ENCODE data around the gene ARHGAP26.

Gene ARHGAP26

DNA sequence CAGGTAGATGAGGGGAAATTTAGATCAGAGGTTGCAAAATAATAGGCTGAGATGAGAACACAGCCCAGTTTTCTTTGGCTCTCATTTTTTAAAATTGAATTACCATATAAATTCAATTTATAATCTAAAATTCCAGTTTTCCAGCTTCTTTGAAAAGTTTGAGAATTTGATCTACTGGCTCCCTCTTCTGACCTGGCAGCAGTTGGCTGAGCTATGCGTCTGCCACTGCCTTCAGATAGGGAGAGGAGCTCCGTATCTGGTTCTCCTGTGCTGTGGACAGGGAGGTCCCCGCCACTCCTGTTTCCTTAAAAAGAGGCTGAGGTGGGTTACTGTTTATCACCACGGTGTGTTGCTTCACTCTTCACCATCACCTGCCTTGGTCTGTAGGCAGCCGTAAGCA, 103.7 kb downstream of the ARHGAP26 start:
- no peak for DNase-seq (ENCODE audit: low read depth in 2 of 2)

DNA sequence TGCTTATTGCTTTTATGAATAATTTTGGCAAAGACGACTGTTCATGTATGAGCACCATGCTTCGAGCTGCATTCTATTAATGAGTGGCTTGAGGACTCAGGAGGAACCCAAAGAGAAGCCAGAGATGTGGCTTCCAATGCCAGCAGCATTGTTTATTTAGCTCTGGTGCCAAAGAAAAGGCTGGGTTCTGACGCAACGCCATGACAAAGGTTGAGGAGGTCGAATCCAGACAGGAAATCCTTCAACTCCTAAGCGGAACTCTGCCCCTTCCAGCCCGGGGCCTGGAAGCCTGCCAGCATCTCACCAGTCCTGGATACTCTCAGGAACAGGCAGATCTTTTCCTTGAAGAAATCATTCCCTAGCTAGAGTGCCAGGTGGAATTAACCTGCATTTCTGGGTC, 104.4 kb downstream of the ARHGAP26 start:
- DNase-seq (ENCODE audit: low read depth in 2 of 2), result no peak

DNA sequence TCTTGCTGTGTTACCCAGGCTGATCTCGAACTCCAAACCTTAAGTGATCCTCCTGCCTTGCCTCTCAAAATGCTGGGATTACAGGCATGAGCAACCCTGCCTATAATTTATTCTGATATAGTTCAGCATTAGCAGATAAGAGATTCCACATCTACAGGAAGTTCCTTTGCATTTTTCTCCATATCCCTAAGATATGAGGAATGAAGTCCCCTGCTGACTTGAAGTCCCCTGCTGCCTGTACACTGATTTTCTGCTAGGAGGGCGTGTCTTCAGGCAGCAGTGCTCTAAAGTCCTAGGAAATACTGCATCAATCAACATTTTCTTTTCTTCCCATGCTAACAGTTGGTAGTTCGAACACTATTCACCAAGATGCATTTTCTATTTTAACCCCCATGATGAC, 105.8 kb downstream of the ARHGAP26 start:
- no peak for DNase-seq (ENCODE audit: low read depth in 2 of 2)

DNA sequence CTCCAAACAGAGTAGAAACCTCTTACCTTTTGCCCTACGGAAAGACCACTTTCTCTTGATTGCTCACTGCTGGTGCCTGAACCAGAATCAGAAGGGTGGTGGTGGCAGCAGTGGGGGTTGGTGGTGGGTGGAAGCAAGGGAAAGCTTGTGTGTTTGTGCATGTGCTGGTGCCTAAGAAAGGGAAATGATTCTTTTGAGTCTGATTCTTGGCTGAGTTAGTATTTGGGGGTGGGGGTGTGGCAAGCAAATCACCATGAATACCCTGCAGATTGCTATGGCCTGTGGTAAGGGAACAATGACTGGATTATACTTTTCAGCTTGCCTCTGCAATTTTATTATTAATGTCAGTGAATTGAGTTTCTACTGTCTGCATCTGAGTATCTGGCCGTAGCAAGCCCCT, 106.6 kb downstream of the ARHGAP26 start:
- no peak for DNase-seq (ENCODE audit: low read depth in 2 of 2)

DNA sequence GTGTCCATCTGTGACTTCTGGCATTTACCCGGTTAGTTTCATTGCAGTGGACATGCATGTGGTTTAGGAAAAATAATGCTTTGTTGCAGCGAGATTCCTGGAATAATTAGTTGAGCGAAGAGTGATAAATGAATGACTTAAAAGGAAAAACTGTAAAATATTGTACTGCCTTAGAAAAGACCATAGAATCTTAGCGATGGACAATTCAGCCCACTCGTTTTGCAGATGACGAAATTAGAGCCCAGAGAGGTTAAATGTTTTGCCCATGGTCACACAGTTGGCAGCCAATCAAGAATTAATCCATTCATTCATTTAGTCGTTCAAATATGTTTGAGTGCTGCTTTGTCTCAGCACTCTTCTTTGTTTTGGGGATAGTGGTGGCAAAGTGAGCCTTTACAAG, 107.9 kb downstream of the ARHGAP26 start:
- DNase-seq (ENCODE audit: low read depth in 2 of 2), result no peak

DNA sequence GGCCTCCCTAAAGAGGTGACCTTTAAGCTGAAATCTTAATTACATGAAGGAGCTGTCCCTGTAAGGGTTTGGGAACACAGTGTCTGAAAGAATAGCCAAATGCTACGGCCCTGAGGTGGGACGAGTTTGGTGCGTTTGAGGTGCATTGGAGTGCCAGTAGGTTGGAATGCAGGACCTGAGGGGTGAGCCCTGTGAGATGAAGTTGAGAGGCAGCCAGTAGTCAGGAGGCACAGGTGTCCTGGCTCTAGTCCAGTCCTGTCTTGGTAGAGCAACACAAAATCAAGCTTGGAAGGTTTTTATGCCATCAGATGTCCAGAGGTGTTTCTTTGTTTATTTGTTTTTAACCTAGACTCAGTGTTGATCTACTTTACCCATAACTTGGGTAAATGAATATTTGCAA, 108.5 kb downstream of the ARHGAP26 start:
- DNase-seq (ENCODE audit: low read depth in 2 of 2), result no peak

DNA sequence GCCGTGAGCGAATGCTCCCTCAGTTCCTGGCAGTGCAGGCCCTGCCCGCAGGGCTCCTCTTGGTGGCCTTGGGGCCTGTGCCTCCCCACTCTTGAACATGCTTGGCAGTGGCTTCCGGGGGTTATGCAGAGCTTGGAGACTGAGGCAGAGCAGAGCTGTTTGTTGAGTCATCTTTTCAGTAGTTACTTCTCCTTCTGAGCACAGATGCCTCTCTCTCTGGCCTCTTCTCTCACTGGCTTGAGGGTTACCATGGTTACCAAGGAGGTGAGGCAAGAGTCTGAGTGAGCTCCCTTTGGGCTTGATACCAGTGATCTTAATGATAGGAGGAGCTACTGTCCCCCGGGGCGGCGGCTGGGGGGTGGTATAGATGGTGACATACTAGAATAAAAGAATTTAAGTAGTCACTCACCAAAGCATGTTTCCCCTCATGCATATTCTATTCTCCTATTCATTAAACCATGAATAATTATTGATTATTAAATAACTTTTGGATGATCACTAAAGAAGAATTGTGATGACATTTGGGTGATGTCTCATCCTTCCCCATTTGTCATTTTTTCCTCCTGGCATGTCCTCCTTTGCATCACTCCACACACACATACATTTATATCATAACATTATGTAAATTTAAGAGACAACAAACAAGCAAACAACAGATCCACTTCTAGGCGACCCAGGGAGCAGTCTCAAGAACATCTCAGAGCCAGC, 111.1 kb downstream of the ARHGAP26 start:
- no peak for DNase-seq (ENCODE audit: low read depth in 2 of 2)

DNA sequence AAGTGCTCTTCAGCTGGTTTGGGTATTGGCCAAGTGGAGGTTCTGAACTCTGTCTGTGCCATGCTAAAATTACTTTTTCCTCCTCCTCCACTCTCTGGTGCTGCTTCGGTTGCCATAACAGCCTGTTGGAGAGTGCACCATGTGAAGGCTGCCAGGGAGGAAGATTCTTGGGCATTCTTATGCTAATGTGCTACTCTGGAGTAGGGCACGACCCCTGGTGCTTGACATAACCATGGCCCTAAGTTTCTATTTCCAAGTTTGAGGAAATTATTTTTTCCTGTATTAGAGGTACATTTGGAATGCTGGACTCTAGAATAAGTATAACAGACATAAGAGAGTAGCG, 111.6 kb downstream of the ARHGAP26 start:
- no peak for DNase-seq (ENCODE audit: low read depth in 2 of 2)

DNA sequence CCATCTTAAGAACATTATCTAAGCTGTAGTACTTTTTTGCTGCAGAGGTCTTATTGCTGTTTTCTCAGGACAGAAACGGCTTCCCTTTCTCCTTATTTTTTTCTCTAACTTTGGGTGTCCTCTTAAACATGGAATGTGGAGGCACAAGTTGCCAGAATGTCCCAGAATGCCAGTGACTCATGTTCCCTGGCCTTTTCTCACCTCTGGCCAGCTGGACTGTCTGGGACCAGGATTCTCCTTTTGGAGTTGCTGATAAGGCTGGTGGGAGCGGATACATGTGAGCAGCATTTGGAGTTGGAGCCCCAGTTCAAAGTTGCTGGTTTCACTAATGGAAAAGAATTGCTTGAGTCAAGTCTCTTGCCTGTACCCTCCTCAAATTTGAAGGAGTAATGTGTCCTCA, 112.8 kb downstream of the ARHGAP26 start:
- DNase-seq (ENCODE audit: low read depth in 2 of 2), result no peak

DNA sequence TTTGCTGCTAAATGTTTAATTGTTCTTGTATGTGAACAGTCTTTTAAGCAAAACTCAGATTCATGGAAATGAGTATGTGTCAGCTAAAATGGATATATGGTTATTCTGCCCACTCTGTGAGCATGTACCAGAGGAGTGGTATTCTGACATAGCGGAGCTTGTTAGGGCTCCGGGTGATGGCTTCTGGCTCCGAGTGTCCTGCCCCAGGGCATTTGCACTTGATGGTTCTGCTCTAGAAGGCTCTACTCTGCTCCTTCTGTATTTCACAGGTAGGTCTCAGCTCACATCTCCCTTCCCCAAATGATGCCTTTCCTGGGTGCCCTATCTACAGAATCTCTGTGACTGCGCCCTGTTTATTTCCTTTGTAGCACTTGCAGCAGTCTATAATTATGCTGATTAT, 113.3 kb downstream of the ARHGAP26 start:
- DNase-seq (ENCODE audit: low read depth in 2 of 2), result no peak

DNA sequence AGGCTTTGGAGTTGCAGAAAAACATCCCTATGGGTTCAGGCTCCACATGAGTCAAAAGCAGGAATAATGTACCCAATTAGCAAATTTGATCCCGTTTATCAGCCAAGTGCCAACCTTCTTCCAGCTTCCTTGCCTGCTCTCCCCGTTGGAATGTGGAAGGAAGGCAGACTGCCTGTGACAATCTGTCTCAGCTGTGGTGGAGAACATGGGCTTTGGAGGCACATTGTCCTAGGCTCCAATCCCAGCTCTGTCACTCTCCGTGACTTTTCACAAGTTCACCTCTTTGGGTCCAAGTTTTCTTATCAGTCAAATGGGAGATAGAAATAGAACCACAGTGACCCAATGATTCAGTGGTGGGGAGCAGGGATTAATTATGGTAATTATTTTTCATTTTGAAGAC, 113.9 kb downstream of the ARHGAP26 start:
- DNase-seq (ENCODE audit: low read depth in 2 of 2), result no peak

DNA sequence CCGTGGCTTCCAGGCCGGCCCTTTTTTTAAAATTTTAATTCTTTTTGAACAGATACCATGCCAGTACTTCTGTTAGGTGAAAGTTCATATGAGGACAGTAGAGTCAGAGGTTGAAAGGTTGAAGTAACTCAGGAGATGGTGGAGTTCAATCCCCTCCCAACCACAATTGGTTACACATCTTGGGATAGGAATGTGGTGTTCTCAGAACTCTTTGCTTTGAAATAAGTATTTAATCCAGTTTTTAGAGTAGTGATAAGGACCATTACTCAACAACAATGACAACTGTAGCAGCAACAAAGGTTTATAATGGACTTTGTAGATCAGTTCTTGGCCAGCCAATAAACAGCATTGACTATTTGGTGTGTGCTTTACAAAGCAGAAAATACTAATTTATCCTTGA, 116.0 kb downstream of the ARHGAP26 start:
- DNase-seq (ENCODE audit: low read depth in 2 of 2), result no peak

DNA sequence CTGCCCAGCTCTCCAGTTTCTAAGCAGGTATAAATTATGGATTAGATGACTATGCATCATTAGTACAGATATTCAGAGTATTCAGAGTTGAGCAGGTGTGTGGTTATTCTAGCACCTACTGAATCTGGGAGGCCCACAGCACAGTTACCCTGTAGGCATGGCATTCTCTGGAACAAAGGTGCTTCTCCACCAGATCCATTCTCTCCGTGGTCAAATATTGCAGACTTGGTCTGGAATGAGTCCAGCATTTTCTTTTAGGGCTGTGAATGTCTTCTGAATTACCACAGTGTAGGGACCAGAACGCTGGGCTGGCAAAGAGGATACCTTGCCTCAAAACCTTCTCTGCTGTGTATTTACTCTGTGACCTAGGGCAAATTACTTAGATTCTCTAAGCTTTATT, 116.8 kb downstream of the ARHGAP26 start:
- no peak for DNase-seq (ENCODE audit: low read depth in 2 of 2)

DNA sequence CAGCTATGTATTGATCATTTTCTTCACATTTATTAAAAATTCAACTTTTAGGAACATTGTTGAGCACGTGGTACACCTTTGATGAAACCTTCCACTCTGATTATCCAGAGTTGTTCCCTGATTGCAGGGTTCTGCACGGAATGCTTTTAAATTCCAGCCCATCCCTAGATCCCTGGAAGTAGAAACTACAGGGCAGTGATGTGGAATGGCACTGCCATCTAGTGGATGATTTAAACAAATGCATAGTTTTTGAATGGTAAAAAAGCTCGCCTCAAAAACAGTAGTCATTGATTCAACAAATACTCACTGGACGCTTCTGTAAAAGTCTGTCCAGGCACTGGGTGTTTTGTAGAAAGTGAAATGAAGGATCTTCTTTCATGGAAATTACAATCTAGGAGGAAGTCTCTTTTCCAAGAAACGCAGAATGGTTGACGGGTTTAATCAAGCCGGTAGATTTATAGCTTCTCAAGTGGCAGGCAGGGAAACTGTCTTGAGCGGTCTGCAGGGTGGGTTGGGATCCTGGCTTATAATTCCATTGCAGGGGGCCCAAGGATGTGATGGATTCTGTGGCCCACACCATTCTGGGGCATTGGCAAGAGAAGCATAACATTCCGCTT, 118.4 kb downstream of the ARHGAP26 start:
- DNase-seq (ENCODE audit: low read depth in 2 of 2), result no peak

DNA sequence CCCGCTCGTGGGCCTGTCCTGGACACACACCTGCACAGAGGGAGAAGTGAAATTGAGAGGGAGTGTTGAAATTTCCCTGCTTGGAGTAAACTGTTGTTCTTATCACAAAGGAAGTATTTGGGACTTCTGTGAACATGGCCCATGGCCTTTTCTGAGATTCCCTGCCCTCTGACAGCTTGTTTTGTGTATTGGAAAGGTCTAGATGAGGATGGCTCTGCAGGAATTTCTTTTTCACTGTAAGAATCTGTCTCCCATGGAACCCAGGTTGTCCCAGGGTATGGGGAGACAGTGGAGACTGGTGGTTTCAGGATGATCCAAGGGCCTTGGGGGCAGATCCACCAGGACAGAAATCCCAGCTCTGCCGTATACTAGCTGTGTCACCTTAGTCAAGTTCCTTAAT, 121.8 kb downstream of the ARHGAP26 start:
- no peak for DNase-seq (ENCODE audit: low read depth in 2 of 2)

DNA sequence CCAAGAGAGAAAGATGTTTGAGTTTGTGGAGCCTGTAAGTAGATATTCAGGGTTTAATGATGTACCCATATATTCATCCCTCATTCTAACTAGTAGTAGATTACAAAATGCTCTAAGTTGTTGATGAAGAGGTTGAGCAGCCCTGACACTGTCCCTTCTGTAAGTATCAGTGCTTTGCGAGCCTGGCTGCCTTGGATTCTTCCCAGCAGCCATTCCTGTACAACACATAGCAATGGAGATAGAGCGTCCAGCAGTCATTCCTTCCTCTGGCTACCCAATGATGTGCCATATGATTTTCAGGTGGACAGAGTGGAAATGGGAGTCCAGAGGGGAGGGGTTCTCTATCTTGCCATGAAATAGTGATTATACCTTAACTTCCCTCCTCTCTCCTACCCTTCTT, 124.1 kb downstream of the ARHGAP26 start:
- DNase-seq (ENCODE audit: low read depth in 2 of 2), result no peak

DNA sequence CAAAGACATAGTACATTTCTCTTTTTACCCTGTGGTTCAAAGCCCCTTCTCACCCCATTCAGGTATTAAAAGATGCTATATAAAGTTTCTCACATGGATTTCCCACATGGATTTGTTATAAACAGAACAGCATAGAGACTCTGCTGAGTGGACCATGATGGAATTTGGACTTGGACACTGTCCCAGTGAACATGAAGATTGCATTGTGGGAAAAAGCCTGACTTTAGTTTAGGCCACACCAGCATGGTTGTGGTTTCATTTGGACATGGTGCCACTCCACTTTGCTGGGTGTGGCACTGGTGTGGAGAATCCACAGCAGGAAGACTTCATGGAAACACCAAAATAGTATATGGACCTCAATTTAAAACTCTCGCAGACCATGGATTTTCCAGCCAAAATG, 124.6 kb downstream of the ARHGAP26 start:
- no peak for DNase-seq (ENCODE audit: low read depth in 2 of 2)

DNA sequence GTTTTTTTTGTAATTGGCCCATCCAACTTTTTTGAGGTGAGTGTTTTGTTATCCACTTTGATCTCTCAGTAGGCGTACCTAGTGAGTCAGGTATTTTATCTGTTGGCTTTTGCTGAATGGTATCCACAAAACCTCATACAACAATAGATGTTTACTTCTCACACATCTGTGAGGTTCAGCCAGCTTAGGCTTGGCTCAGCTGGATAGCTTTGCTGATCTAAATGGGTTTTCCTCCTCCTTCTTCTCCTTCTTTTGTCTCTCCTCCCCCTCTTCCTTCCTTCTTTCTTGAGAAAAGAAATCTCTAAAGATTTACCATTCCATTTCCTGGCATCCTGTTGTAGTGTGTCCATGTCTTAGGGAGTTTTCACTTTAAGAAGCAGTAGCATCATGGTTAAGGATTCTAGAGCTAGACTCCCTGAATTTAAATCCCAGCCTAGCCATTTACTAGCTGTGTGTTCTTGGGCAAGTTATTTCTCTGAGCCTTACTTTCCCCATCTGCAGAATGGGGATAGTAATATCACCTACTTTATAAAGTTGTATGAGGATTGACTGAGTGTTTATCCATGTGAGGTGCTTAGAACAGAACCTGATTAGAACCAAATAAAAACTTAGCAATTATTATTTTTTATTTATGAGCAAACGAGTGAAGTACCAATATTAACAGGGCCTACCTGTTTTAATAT, 126.3 kb downstream of the ARHGAP26 start:
- no peak for DNase-seq (ENCODE audit: low read depth in 2 of 2)

DNA sequence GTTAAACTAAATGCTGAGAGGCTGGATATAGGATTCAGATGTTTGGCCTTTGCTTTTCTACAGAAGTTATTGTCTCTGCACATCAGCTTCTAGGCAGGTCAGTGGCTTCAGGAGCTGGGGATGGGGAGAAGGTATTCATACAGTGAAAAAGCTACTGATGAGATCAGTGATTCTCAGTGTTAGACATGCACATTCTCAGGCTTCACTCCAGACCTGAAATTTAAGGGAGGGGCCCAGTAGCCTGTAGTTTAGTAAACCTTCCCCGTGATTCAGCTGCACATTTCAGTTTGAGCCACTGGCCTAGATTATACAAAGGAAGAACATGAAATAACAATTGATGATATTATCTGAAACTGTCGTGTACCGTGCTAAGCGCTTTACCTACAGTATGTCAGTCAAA, 127.2 kb downstream of the ARHGAP26 start:
- no peak for DNase-seq (ENCODE audit: low read depth in 2 of 2)

DNA sequence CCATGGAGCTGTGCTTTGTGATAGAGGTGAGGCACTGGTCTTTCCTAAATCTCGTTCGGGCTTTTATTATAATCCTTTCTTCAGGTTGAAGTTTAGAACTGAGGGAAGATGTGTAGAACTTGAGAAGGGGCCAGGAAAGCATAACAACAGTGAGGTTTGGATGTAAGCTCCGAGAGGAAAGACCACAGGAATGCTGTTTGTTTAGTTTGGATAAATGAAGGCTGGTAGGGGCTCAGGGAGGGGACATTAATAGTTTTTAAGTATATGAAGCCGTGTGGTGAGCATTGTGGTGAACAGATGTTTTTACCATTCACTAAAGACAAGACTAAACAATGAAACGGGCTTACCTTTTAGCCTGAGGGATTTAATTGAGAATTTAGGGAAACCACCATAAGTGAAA, 130.8 kb downstream of the ARHGAP26 start:
- no peak for DNase-seq (ENCODE audit: low read depth in 2 of 2)

DNA sequence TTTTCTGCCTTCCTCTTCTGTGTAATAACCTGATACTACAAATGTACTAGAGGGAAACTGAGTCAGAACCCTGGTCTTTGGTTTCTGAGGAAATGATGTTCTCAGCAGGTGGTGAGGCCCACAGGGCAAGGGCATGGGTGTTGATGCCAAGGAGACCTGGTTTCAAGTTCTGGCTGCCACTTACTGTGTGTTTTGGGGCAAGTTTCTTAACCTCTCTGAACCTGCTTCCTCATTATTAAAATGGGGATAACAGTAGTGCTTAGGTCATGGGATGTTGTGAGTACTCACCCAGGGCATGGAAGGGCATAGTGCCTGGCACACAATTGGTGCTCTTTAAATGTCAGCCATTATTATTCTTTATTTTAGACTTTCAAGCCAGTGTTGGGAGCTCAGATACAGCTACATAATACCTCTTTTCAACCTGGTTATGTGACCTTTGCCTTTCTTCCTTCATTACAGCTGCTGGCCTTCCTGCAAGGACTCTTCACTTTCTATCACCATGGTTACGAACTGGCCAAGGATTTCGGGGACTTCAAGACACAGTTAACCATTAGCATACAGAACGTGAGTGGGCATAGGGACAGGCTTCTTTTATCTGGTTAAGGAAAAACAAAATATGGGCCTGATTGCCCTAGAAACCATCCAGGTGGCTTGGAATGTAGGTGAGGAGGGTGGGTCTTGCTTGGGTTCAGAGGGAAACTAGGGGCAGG, 131.5 kb downstream of the ARHGAP26 start:
- DNase-seq (ENCODE audit: low read depth in 2 of 2), result no peak

DNA sequence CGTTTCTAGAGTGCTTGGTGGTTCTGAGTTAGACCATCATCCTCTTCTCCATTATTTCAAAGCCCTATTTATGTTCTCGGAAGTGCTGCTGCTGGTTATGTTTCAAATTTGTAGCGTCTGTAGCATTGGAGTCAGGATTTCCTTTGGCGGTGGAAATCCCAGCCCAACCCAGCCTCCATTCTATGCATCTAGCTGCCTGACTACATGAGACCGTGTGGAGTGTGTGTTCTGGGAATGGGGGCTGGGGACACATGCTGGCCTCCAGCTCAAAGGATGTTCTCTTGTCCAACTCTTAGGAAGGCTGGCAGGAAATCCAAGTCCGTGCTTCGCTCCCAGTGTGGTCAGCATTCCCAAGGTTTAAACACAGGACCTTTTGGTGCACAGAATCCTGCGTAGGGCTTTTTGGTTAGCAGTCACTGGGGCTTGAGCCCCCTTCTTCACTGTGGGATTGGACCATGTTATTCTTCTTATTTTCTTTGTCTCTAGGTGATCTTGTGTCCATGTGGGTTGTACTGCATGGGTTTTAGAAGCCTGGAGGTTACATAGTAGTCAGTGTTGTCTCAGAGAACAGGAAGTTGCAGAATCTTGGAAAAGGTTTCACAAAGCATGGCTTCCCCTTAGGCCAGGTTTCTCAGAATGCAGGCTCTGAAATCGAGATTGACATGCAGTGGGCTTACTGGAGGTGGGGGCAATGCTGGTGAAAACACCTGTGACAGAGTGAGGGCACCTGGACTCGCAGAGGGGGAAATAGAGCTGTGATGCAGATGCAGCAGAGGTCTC, 132.2 kb downstream of the ARHGAP26 start:
- DNase-seq (ENCODE audit: low read depth in 2 of 2), result no peak

All from stimulated activated CD8-positive, alpha-beta memory T cell treated with anti-CD3 and anti-CD28 coated beads, Interleukin-7, amount 100 ng/mL, for 4 hours (primary cell).